Measurements from ENCODE around the gene ACACB. TPM values are rescaled to one million over a fixed set of nuclear protein-coding genes. Genes with fewer than 3 reads are reported as not detected.

ACACB gene
- total RNA-seq, 4 donors from 2014 or later: 56.0 to 179 (median 152) TPM

DNA sequence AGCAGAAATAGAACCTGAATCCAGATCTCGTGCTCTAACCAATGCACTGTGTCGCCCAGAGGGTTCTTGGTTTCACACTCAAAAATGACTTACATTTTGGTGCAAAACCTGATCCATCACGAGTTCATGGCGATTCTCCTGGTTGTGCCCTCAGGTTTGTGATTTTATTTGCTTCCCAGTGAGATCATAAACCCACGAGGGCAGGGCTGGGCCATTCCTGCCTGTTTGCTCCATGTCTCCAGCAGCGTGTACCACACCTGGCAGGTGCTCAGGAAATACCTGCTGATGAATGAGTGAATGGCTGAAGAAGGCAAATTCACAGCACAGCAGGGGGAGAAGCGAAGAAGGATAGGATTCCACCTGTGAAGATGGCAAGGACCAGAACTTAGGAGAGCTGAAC, 9.4 kb downstream of the ACACB start:
- DNase-seq: peak in 2 of 3 donors; percentile 42 to 47
- peak overlapping the region in 1 of 4 donors; percentile 4 for H3K27ac ChIP-seq
- no peaks in the 10 kb centered on the region for H3K9me3 ChIP-seq
- H3K4me1 ChIP-seq: no peaks in the 10 kb centered on the region
- peaks cover 0 to 7% (median 0%) of the 10 kb centered on the region in 3 donors for H3K36me3 ChIP-seq
- no peak overlapping the region for H3K4me3 ChIP-seq
- TF ChIP-seq CTCF (IDR thresholded peaks at IDR 0.05) (no peak), POLR2A (IDR thresholded peaks at IDR 0.05) (no peak)
- no peaks in the 10 kb centered on the region for H3K27me3 ChIP-seq

GRCh38 chr12:109126784-109127183, 10.4 kb downstream of the ACACB start:
- Histone ChIP-seq H3K27me3 (no peaks in the 10 kb centered on the region), H3K4me3 (no peak overlapping the region), H3K9me3 (no peaks in the 10 kb centered on the region), H3K4me1 (no peaks in the 10 kb centered on the region), H3K27ac (no peak overlapping the region), H3K36me3 (peaks cover 0 to 4% (median 0%) of the 10 kb centered on the region in 3 donors)
- peak in 1 of 3 donors; percentile 25 for DNase-seq
- no peak for TF ChIP-seq POLR2A (IDR thresholded peaks at IDR 0.05)
- TF ChIP-seq CTCF (IDR thresholded peaks at IDR 0.05): no peak

- no peaks in the 10 kb centered on the region for H3K27me3 ChIP-seq
- TF ChIP-seq CTCF (IDR thresholded peaks at IDR 0.05): no peak
- TF ChIP-seq POLR2A (IDR thresholded peaks at IDR 0.05): no peak
- H3K27ac ChIP-seq: no peak overlapping the region
- peaks cover 0 to 4% (median 0%) of the 10 kb centered on the region in 3 donors for H3K36me3 ChIP-seq
- H3K4me3 ChIP-seq: no peak overlapping the region
- no peaks in the 10 kb centered on the region for H3K4me1 ChIP-seq
- H3K9me3 ChIP-seq: no peaks in the 10 kb centered on the region
- DNase-seq: peak in 1 of 3 donors; percentile 12
These were observed 11.3 kb downstream of the ACACB start for GRCh38 chr12:109127533-109128242.

- Histone ChIP-seq H3K27ac (no peak overlapping the region), H3K9me3 (no peaks in the 10 kb centered on the region), H3K4me1 (no peaks in the 10 kb centered on the region), H3K4me3 (peak overlapping the region in 1 of 4 donors; percentile 10), H3K36me3 (peaks cover 0 to 4% (median 0%) of the 10 kb centered on the region in 3 donors), H3K27me3 (no peaks in the 10 kb centered on the region)
- DNase-seq: no peak
- TF ChIP-seq CTCF (IDR thresholded peaks at IDR 0.05) (no peak), POLR2A (IDR thresholded peaks at IDR 0.05) (no peak)
These were observed 14.1 kb downstream of the ACACB start for GRCh38 chr12:109130297-109131153.

DNA sequence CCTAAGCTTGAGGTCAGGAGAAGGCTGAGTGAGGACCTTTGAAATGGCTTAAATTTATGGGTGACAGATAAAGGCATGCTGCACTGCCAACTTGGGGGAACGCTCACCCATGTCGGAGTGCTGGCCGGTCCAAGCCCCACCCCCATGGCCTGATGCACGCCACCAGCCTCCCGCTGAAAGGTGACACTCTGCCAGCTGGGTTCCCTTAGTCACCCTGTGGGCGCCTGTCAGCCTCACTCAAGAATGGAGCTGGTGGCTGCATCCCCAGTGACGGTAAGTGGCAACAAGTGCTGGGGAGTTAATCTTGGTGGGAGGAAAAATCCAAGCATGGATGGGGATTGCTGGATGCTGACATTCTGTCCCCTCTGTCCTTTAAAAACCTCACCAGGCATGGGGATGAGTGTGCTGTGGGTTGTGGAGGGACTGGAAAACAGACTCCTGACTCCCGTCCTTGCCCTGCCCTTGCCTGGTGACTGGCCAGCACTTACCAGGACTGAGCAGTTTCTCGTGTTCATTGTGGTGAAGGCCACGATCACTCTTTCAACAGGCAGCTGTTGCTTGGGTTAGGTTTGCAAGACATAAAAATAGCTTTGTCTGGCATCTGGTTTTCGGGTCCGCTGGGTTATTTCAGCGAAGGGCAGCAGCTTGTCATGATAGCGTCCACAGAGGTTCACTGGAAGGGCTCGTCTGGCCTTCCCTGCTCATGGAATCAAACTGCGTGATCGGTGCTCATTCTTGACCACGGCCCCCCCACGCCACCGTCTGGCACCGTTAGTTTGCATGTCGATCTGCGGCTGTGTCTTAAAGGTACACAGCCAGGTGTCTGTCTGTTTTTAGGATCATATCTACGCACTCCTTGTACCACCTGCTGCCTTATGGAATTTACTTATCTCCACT, 15.0 kb downstream of the ACACB start:
- no peaks in the 10 kb centered on the region for H3K4me1 ChIP-seq
- peaks cover 0 to 4% (median 0%) of the 10 kb centered on the region in 4 donors for H3K9me3 ChIP-seq
- TF ChIP-seq POLR2A (IDR thresholded peaks at IDR 0.05) (no peak), CTCF (IDR thresholded peaks at IDR 0.05) (no peak)
- no peak for DNase-seq
- H3K36me3 ChIP-seq: peaks cover 0 to 4% (median 0%) of the 10 kb centered on the region in 3 donors
- H3K27ac ChIP-seq: peak overlapping the region in 2 of 4 donors; percentile 30 to 40
- peak overlapping the region in 1 of 4 donors; percentile 10 for H3K4me3 ChIP-seq
- H3K27me3 ChIP-seq: no peaks in the 10 kb centered on the region

Data from Peyer's patch (tissue), 4 donors.